ENCODE results near the gene NPC2.

The NPC2 gene

DNA sequence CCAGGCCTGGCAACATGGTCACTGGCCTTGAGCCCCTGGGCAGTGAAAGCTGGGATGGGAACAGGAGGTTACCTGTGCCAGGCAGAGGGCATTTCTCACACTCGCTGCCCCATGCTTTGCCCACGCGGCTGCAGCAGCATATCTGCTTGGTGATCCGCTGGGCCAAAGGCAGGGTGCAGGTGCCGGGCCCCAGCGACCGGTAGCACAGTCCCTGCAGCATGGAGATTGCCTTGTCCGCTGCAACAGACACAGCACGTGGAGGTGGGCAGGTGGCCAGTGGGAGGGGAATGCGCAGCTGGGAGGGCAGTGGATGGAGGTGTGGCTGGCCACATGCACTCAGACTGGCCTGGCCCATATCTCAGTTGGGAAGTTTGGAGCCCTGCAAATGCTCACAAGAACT is 35.8 kb upstream of the NPC2 start:
- no peak overlapping the region for H3K4me3 ChIP-seq (ENCODE audit: low read depth in 1 of 2, low read length in 2 of 2)
- H3K9me3 ChIP-seq (ENCODE audit: control insufficient read depth in 1 of 2, low read length in 2 of 2) = no peaks in the 10 kb centered on the region
- no peaks in the 10 kb centered on the region for H3K36me3 ChIP-seq (ENCODE audit: control insufficient read depth in 1 of 2, insufficient read depth in 2 of 2, low read length in 2 of 2)
- H3K27me3 ChIP-seq (ENCODE audit: low read depth, low read length) = no peaks in the 10 kb centered on the region
- no peaks in the 10 kb centered on the region for H3K4me1 ChIP-seq (ENCODE audit: control insufficient read depth in 1 of 2, insufficient read depth in 2 of 2, low read length in 2 of 2)
- H3K27ac ChIP-seq (ENCODE audit: low read length) = no peak overlapping the region

DNA sequence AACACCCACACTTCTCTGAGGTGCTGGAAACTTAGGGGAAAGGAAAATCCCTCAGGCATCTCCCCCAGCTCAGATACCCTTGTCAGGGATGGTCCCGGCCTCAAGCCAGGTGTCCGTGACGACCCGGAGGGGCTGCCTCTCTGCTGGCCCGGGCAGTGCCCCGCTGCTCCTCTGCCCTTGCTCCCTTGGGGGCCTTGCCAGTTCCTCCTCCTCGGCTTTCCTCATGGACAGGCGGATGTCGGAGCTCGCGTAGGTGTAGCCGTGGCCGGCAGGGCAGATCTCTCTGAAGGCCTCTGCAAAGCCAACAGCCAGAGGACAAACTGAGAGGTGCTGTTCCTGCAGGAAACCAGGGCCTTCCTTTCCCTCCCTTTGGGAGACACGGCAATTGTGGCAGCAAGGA is 35.3 kb upstream of the NPC2 start:
- no peaks in the 10 kb centered on the region for H3K27me3 ChIP-seq (ENCODE audit: low read depth, low read length)
- no peak overlapping the region for H3K4me3 ChIP-seq (ENCODE audit: low read depth in 1 of 2, low read length in 2 of 2)
- H3K27ac ChIP-seq (ENCODE audit: low read length) = no peak overlapping the region
- no peaks in the 10 kb centered on the region for H3K36me3 ChIP-seq (ENCODE audit: control insufficient read depth in 1 of 2, insufficient read depth in 2 of 2, low read length in 2 of 2)
- no peaks in the 10 kb centered on the region for H3K4me1 ChIP-seq (ENCODE audit: control insufficient read depth in 1 of 2, insufficient read depth in 2 of 2, low read length in 2 of 2)
- no peaks in the 10 kb centered on the region for H3K9me3 ChIP-seq (ENCODE audit: control insufficient read depth in 1 of 2, low read length in 2 of 2)

DNA sequence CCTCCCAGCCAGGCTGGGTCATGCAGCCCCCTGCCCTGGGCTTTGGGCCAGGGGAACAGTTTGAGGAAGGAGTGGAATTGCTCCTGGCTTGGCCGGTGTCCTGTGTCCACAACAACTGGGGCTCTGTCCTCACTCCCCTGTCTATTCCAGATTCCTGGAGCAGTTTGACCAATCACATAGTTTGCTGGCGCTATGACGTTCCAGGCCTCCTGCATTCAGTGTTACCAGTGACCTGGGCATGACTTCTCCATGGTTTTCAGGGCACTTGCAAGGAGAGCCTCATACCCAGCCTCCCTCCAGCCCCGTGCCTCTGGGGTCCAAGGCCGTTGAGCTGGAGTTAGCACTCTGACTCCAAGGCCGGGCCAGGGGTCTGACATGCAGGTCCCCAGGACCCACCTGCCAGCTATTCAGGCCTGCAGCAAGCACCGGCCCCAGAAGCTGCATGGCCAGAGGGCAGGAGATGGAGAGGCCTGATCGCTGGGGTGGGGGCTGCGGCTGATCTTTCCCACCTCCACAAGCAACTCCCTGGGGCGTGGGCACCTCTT is 34.7 kb upstream of the NPC2 start:
- Histone ChIP-seq H3K36me3 (ENCODE audit: control insufficient read depth in 1 of 2, insufficient read depth in 2 of 2, low read length in 2 of 2) (no peaks in the 10 kb centered on the region), H3K4me1 (ENCODE audit: control insufficient read depth in 1 of 2, insufficient read depth in 2 of 2, low read length in 2 of 2) (no peaks in the 10 kb centered on the region), H3K4me3 (ENCODE audit: low read depth in 1 of 2, low read length in 2 of 2) (no peak overlapping the region), H3K9me3 (ENCODE audit: control insufficient read depth in 1 of 2, low read length in 2 of 2) (no peaks in the 10 kb centered on the region), H3K27ac (ENCODE audit: low read length) (no peak overlapping the region), H3K27me3 (ENCODE audit: low read depth, low read length) (no peaks in the 10 kb centered on the region)

DNA sequence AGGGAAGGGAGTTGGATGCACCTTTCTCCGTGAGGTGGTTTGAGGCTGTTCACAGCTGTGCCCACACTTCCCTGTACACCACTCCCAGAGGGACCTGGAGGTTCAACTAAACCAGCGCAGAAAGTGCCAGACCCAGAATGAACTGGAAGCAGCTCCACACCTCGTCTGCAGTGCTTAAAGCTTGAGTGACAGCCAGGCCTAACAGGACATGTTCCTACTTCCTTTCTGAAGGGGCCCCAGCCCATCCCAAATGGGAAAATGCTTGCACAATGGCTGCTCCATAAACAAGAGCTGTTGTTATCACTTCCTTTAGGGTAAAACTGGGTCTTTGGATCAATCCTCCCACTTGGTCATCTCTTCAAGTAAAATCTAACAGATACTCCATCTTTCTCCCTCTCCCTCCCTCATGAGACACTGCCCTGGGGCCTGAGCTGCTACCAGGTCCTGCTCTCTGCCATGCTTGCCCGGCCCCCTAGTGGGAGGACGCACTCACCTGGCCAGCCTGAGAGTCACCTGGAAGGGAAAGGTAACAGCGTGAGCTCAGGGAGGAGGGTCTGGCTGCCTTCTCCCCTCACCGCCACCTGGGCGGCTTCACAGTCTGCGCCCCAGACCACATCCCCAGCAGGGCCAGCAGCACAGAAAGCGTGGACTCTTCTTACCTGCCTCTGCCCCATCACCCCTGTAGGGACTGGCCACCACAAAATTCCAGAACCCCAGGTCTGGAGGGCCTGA is 33.9 kb upstream of the NPC2 start:
- Histone ChIP-seq H3K27me3 (ENCODE audit: low read depth, low read length) (no peaks in the 10 kb centered on the region), H3K36me3 (ENCODE audit: control insufficient read depth in 1 of 2, insufficient read depth in 2 of 2, low read length in 2 of 2) (no peaks in the 10 kb centered on the region), H3K4me3 (ENCODE audit: low read depth in 1 of 2, low read length in 2 of 2) (no peak overlapping the region), H3K9me3 (ENCODE audit: control insufficient read depth in 1 of 2, low read length in 2 of 2) (no peaks in the 10 kb centered on the region), H3K27ac (ENCODE audit: low read length) (no peak overlapping the region), H3K4me1 (ENCODE audit: control insufficient read depth in 1 of 2, insufficient read depth in 2 of 2, low read length in 2 of 2) (no peaks in the 10 kb centered on the region)

DNA sequence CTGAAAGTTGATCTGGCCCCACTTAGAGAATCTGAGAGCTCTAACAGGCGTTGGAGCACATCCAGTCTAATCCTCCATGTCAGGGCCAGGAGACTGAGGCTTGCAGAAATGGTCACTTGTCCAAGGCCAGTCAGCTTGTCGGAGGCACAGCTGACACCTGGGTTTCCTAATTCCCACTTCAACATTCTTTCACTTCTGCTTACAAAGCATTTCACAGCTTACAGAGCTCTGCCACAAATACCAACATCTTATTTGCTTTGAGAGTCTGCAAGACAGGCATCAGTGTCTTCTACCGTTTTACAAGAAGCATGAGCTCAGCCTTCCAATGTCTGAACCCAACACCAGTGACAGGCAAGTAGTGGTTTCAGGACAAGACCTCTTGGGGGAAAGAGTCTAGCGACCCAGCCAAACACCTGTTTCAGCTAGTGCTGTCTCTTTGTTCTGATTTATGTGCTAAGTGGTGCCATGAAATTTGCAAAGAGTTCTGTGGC is 32.3 kb upstream of the NPC2 start:
- H3K27me3 ChIP-seq (ENCODE audit: low read depth, low read length) = no peaks in the 10 kb centered on the region
- no peaks in the 10 kb centered on the region for H3K4me1 ChIP-seq (ENCODE audit: control insufficient read depth in 1 of 2, insufficient read depth in 2 of 2, low read length in 2 of 2)
- peaks cover 0 to 4% of the 10 kb centered on the region in 2 donors for H3K36me3 ChIP-seq (ENCODE audit: control insufficient read depth in 1 of 2, insufficient read depth in 2 of 2, low read length in 2 of 2)
- H3K4me3 ChIP-seq (ENCODE audit: low read depth in 1 of 2, low read length in 2 of 2) = no peak overlapping the region
- H3K9me3 ChIP-seq (ENCODE audit: control insufficient read depth in 1 of 2, low read length in 2 of 2) = no peaks in the 10 kb centered on the region
- no peak overlapping the region for H3K27ac ChIP-seq (ENCODE audit: low read length)

DNA sequence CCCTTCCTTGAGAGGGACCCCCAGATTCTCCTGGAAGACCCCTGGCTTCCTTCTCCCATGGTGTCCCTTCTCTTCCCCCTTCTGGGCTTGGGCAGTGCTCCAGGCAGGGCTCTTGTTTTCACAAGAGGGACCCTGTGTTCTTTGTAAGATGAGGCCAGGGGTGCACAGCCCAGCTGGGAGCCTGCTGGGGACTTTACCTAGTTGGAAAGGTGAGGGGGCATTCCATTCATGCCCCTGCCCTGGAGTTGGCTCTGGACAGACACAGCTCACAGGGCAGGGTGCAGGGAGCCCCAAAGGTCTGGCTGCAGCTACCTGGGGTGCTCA is 31.7 kb upstream of the NPC2 start:
- Histone ChIP-seq H3K36me3 (ENCODE audit: control insufficient read depth in 1 of 2, insufficient read depth in 2 of 2, low read length in 2 of 2) (peaks cover 0 to 4% of the 10 kb centered on the region in 2 donors), H3K4me3 (ENCODE audit: low read depth in 1 of 2, low read length in 2 of 2) (no peak overlapping the region), H3K4me1 (ENCODE audit: control insufficient read depth in 1 of 2, insufficient read depth in 2 of 2, low read length in 2 of 2) (no peaks in the 10 kb centered on the region), H3K27me3 (ENCODE audit: low read depth, low read length) (no peaks in the 10 kb centered on the region), H3K27ac (ENCODE audit: low read length) (no peak overlapping the region), H3K9me3 (ENCODE audit: control insufficient read depth in 1 of 2, low read length in 2 of 2) (no peaks in the 10 kb centered on the region)

DNA sequence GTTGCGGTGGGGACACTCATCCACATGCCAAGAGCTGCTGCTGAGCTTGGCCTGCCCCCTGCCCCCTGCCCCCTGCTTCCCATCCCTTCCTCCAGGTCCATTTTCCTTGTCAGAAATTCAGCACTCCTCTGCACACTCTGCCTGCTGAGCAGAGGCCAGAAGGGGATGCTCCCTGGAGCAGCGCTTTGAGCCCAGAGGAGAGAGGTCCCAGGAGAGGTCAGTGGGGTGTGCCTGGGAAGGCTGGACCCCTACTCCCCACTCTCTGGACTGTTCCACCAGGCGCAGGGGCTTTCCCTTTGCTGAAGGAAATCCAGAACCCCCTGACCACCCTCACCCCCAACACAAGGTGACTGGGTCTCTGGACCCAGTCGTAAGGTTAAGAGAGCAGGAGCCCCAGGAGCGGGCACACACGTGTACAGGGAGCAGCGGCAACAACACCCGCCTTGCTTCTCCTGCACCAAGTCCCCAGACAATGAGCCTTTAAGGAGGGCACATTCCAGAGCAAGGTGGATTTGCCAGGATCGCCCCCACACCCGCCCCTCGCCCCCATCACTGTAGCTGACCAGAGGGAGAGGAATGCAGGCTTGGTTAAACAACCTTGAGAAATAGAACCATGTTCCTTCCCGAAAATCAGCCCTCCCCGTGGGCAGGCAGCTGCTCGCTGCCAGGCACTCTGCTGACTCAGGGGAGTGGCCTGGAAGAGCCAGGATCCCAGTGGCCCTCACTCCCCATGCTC is 31.1 kb upstream of the NPC2 start:
- Histone ChIP-seq H3K4me1 (ENCODE audit: control insufficient read depth in 1 of 2, insufficient read depth in 2 of 2, low read length in 2 of 2) (no peaks in the 10 kb centered on the region), H3K4me3 (ENCODE audit: low read depth in 1 of 2, low read length in 2 of 2) (no peak overlapping the region), H3K36me3 (ENCODE audit: control insufficient read depth in 1 of 2, insufficient read depth in 2 of 2, low read length in 2 of 2) (peaks cover 0 to 4% of the 10 kb centered on the region in 2 donors), H3K27ac (ENCODE audit: low read length) (no peak overlapping the region), H3K27me3 (ENCODE audit: low read depth, low read length) (no peaks in the 10 kb centered on the region), H3K9me3 (ENCODE audit: control insufficient read depth in 1 of 2, low read length in 2 of 2) (no peaks in the 10 kb centered on the region)

DNA sequence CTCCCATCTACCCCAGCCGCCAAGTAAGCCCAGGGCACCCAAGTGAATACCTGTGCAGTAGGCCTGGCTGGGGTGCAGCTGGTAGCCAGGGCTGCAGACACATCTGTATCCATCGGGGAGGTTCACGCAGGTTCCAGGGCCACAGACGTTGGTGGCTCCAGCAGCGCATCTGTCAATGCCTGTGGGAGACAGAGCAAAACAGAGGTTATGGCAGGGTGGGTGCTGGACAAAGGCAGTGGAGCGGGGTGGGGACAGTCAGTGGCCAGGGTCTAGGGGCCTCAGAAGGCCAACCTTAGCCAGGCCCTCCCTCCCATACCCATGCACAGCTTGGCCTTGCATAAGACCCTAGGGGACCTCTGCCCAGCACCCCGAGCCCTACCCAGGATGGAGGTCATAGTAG is 29.6 kb upstream of the NPC2 start:
- no peak overlapping the region for H3K4me3 ChIP-seq (ENCODE audit: low read depth in 1 of 2, low read length in 2 of 2)
- H3K27me3 ChIP-seq (ENCODE audit: low read depth, low read length) = no peaks in the 10 kb centered on the region
- peaks cover 0 to 4% of the 10 kb centered on the region in 2 donors for H3K36me3 ChIP-seq (ENCODE audit: control insufficient read depth in 1 of 2, insufficient read depth in 2 of 2, low read length in 2 of 2)
- no peaks in the 10 kb centered on the region for H3K4me1 ChIP-seq (ENCODE audit: control insufficient read depth in 1 of 2, insufficient read depth in 2 of 2, low read length in 2 of 2)
- no peak overlapping the region for H3K27ac ChIP-seq (ENCODE audit: low read length)
- no peaks in the 10 kb centered on the region for H3K9me3 ChIP-seq (ENCODE audit: control insufficient read depth in 1 of 2, low read length in 2 of 2)

DNA sequence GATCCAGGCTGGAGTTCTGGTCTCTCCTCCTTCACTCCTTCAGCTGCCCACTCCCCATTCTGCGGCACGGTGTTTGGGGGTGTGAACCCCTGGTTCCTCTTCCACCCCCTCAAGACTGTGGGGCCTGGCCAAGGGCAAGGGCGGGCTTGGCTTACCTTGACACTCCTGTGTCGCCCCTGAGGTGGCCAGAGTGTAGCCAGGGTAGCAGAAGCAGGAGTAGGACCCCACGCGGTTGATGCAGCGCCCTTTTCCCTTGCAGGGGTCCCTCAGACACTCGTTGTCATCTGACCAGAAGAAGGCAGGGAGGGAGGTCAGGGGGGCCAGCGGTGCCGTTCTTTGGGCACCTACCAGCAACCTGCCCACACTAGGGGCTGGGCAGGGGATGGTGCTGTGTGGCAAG is 28.7 kb upstream of the NPC2 start:
- no peak overlapping the region for H3K27ac ChIP-seq (ENCODE audit: low read length)
- no peaks in the 10 kb centered on the region for H3K27me3 ChIP-seq (ENCODE audit: low read depth, low read length)
- no peaks in the 10 kb centered on the region for H3K9me3 ChIP-seq (ENCODE audit: control insufficient read depth in 1 of 2, low read length in 2 of 2)

DNA sequence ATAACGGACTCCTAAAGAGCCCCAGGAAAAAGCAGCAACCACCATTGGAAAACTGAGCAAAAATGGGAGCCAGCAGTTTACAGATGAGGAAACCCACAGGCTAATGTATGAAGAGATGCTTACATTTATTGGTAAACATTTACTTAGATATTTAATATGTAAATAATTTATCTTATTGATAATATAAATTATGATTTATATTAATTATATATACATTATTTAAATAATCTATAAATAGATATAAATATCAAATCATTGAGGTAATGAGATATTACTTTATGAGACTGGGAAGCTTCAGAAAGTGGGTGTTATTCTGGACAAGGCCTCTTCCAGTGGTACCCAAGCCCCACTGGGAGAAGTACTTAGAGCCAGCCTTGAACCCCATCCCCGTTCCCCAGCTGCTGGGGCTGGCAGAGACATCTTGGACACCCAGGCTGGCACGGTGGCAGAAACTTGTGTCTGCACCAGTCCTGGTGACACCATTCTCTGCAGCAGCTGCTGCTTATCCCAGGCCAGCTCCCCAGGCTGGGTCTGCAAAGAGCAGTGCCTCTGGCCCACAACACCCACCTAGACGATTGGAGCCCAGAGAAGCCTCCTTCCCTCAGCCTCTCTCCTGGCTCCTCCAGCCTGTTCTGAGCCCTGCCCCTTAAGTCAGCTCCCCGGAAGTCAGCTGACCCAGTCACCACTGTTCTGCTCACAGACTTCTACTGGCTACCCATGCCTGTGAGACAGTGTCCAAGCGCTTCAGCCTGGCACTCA is 26.4 kb upstream of the NPC2 start:
- Histone ChIP-seq H3K4me1 (ENCODE audit: control insufficient read depth in 1 of 2, insufficient read depth in 2 of 2, low read length in 2 of 2) (no peaks in the 10 kb centered on the region), H3K4me3 (ENCODE audit: low read depth in 1 of 2, low read length in 2 of 2) (no peak overlapping the region), H3K27ac (ENCODE audit: low read length) (no peak overlapping the region), H3K36me3 (ENCODE audit: control insufficient read depth in 1 of 2, insufficient read depth in 2 of 2, low read length in 2 of 2) (peaks cover 0 to 4% of the 10 kb centered on the region in 2 donors), H3K27me3 (ENCODE audit: low read depth, low read length) (no peaks in the 10 kb centered on the region), H3K9me3 (ENCODE audit: control insufficient read depth in 1 of 2, low read length in 2 of 2) (no peaks in the 10 kb centered on the region)

More for the DNA sequence above, 28.7 kb upstream of the NPC2 start:
- H3K36me3 ChIP-seq (ENCODE audit: control insufficient read depth in 1 of 2, insufficient read depth in 2 of 2, low read length in 2 of 2) = peaks cover 0 to 4% of the 10 kb centered on the region in 2 donors
- H3K4me3 ChIP-seq (ENCODE audit: low read depth in 1 of 2, low read length in 2 of 2) = no peak overlapping the region
- no peaks in the 10 kb centered on the region for H3K4me1 ChIP-seq (ENCODE audit: control insufficient read depth in 1 of 2, insufficient read depth in 2 of 2, low read length in 2 of 2)

DNA sequence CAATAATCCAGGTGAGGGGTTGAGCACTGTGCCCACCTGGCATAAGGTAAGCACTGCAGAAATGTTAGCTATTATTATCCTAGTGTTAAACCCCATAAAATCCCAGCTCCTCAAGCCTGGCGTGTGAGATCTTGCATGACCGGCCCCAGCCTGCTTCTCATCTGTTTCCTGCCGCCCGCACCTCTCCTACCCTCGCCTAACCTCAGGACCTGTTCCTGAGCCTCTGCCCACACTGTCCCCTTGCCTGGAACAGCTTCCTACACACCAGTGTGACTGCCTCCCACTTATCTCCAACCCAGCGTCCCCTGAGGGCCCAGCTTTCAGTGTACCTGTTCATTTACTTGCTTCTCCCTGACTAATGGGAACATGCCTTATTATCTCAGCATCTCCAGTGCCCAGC is 25.1 kb upstream of the NPC2 start:
- Histone ChIP-seq H3K27ac (ENCODE audit: low read length) (no peak overlapping the region), H3K9me3 (ENCODE audit: control insufficient read depth in 1 of 2, low read length in 2 of 2) (no peaks in the 10 kb centered on the region), H3K27me3 (ENCODE audit: low read depth, low read length) (no peaks in the 10 kb centered on the region), H3K36me3 (ENCODE audit: control insufficient read depth in 1 of 2, insufficient read depth in 2 of 2, low read length in 2 of 2) (peaks cover 0 to 4% of the 10 kb centered on the region in 2 donors), H3K4me3 (ENCODE audit: low read depth in 1 of 2, low read length in 2 of 2) (no peak overlapping the region), H3K4me1 (ENCODE audit: control insufficient read depth in 1 of 2, insufficient read depth in 2 of 2, low read length in 2 of 2) (no peaks in the 10 kb centered on the region)
